ENCODE results near the gene SRPRA.

DNA sequence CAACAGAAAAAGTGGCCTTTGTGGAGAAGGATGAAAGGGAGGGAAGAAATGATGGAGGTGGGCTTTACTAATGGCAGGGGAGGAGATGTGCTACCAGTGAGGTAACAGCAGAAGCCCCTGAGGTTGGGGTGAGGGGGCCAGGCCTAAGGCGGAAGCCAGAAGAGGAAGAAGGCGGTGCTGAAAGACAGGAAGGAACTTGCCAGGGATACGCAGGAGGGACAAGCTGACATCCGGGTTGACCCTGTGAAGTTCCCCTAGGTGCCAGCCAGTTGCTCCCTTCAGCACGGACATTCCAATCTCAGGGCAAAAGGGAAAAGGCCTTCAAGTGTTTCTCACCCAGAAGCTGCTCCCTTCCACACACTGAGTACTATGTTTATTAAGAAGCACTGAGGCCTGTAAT, 11.9 kb upstream of the SRPRA start:
- TF ChIP-seq, protein P1, sequence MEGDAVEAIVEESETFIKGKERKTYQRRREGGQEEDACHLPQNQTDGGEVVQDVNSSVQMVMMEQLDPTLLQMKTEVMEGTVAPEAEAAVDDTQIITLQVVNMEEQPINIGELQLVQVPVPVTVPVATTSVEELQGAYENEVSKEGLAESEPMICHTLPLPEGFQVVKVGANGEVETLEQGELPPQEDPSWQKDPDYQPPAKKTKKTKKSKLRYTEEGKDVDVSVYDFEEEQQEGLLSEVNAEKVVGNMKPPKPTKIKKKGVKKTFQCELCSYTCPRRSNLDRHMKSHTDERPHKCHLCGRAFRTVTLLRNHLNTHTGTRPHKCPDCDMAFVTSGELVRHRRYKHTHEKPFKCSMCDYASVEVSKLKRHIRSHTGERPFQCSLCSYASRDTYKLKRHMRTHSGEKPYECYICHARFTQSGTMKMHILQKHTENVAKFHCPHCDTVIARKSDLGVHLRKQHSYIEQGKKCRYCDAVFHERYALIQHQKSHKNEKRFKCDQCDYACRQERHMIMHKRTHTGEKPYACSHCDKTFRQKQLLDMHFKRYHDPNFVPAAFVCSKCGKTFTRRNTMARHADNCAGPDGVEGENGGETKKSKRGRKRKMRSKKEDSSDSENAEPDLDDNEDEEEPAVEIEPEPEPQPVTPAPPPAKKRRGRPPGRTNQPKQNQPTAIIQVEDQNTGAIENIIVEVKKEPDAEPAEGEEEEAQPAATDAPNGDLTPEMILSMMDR (IDR thresholded peaks at IDR 0.05; ENCODE audit: low read length), result no peak
- TF ChIP-seq EZH2 (optimal IDR thresholded peaks at IDR 0.05; ENCODE audit: low read depth, low read length), result no peak
- no peak for TF ChIP-seq EZH2phosphoT487 (IDR thresholded peaks at IDR 0.05; ENCODE audit: low read length)

All from MM.1S (cell line).